ENCODE results near the gene NFKBIB.

- TF ChIP-seq CTCF (CRISPR knock-in tag; IDR thresholded peaks at IDR 0.05): no peak
- no peak for TF ChIP-seq TOPORS (CRISPR knock-in tag; IDR thresholded peaks at IDR 0.05)
- no peak for TF ChIP-seq CEBPB (IDR thresholded peaks at IDR 0.05; ENCODE audit: borderline replicate concordance, low read depth, low read length)
- TF ChIP-seq PHF8 (CRISPR knock-in tag; IDR thresholded peaks at IDR 0.05): no peak
- no peak for TF ChIP-seq NFE2L1 (CRISPR knock-in tag; IDR thresholded peaks at IDR 0.05; ENCODE audit: borderline replicate concordance)
- no peak for TF ChIP-seq ZNF280B (CRISPR knock-in tag; IDR thresholded peaks at IDR 0.05; ENCODE audit: borderline replicate concordance)
- TF ChIP-seq POGK (CRISPR knock-in tag; conservative IDR thresholded peaks at IDR 0.05): no peak
- TF ChIP-seq SP1 (IDR thresholded peaks at IDR 0.05): no peak
- TF ChIP-seq SP1 (CRISPR knock-in tag; IDR thresholded peaks at IDR 0.05): no peak
- no peak for TF ChIP-seq TFDP2 (CRISPR knock-in tag; IDR thresholded peaks at IDR 0.05)
- no peak for TF ChIP-seq POLR2A (IDR thresholded peaks at IDR 0.05; ENCODE audit: insufficient read depth in 1 of 2, low read depth in 2 of 2, low read length in 2 of 2)
- no peak for TF ChIP-seq FOXJ3 (CRISPR knock-in tag; IDR thresholded peaks at IDR 0.05; ENCODE audit: borderline replicate concordance)
- no peak for TF ChIP-seq TCF7L2 (IDR thresholded peaks at IDR 0.05; ENCODE audit: low read depth, low read length)
- no peak for TF ChIP-seq TEF (CRISPR knock-in tag; IDR thresholded peaks at IDR 0.05)
- TF ChIP-seq ZNF24 (IDR thresholded peaks at IDR 0.05): no peak
Observed at GRCh38 chr19:38907670-38908069, 7.9 kb downstream of the NFKBIB start.
